H1 (cell line): Measurements from ENCODE around the gene CTDSP1. TPM values are rescaled to one million over a fixed set of nuclear protein-coding genes. Genes with fewer than 3 reads are reported as not detected.

Source experiments
- BACH1 ChIP-seq: IDR thresholded peaks from 2 replicates; pipeline ENCODE4 v1.6.1; 2012; ENCODE audit warnings: low read length, improper control_type of control experiment
- CHD7 ChIP-seq: fragments of 300-600 bp; sonication (generic); IDR thresholded peaks from 2 replicates; pipeline ENCODE4 v1.7.1; 2012; ENCODE audit warnings: low read length, moderate library complexity, mild to moderate bottlenecking, inconsistent platforms; ENCODE audit not compliant: insufficient replicate concordance
- EGR1 ChIP-seq: IDR thresholded peaks from 2 replicates; pipeline ENCODE4 v1.6.1; 2011; ENCODE audit warnings: low read depth, low read length, borderline replicate concordance
- FOSL1 ChIP-seq: IDR thresholded peaks from 2 replicates; pipeline ENCODE4 v1.6.1; 2011; ENCODE audit warnings: mild to moderate bottlenecking, low read depth, low read length, moderate library complexity; ENCODE audit not compliant: insufficient read depth
- JUND ChIP-seq: IDR thresholded peaks from 2 replicates; pipeline ENCODE4 v1.6.1; 2011; ENCODE audit warnings: mild to moderate bottlenecking, improper control_type of control experiment, low read length
- KDM1A ChIP-seq: fragments of 200-600, 300-600 bp; sonication (generic); IDR thresholded peaks from 2 replicates; pipeline ENCODE4 v1.7.1; 2016; ENCODE audit warnings: mild to moderate bottlenecking, low read length, borderline replicate concordance
- KDM4A ChIP-seq: IDR thresholded peaks from one replicate; pipeline ENCODE4 v1.7.1; 2012; ENCODE audit warnings: low read depth, mild to moderate bottlenecking, moderate library complexity, low read length, inconsistent platforms; ENCODE audit not compliant: severe bottlenecking
- MAFK ChIP-seq: IDR thresholded peaks from 2 replicates; pipeline ENCODE4 v1.6.1; 2012; ENCODE audit warnings: low read depth, mild to moderate bottlenecking, improper control_type of control experiment, low read length
- POLR2AphosphoS5 ChIP-seq: IDR thresholded peaks from 2 replicates; pipeline ENCODE4 v1.6.1; 2011; ENCODE audit warnings: low read depth, low read length
- SIN3A ChIP-seq, 2 experiments: IDR thresholded peaks in 1 of 2; conservative IDR thresholded peaks in 1 of 2; 2 replicates each; pipeline ENCODE4 v1.6.1; 2011 to 2012; ENCODE audit warnings: low read length in 2 of 2, improper control_type of control experiment in 1 of 2, low read depth in 1 of 2, mild to moderate bottlenecking in 1 of 2
- SP2 ChIP-seq: IDR thresholded peaks from 2 replicates; pipeline ENCODE4 v1.6.1; 2012; ENCODE audit warnings: mild to moderate bottlenecking, low read length, inconsistent platforms
- TAF1 ChIP-seq: IDR thresholded peaks from 2 replicates; pipeline ENCODE4 v1.6.1; 2011; ENCODE audit warnings: mild to moderate bottlenecking, low read depth, low read length
- ZNF274 ChIP-seq: IDR thresholded peaks from 2 replicates; pipeline ENCODE4 v1.7.0; 2012; ENCODE audit warnings: low read length, borderline replicate concordance; ENCODE audit errors: extremely low read depth
- polyA plus RNA-seq, 7 experiments: library from polyadenylated mRNA; depleted of rRNA in 3 of 7; stranded (reverse) in 5 of 7; unstranded in 2 of 7; fragments of >200 nt in 5 of 7; fragments of 200-250 nt in 2 of 7; gene quantifications; 1 replicate in 5 of 7; 2 replicates in 1 of 7; 4 replicates in 1 of 7; pipeline versions ENCODE4 v1.2.1 to v1.2.3, GENCODE V29; 2011 to 2013; ENCODE audit warnings: missing spikeins in 2 of 7, mixed read lengths in 2 of 7
- total RNA-seq: library from RNA; stranded (reverse); fragmentation: NEBNext Ultra II Directional; extraction: Animal tissue kit (Norgen Biotek cat#: 25700); gene quantifications from 2 replicates; pipeline ENCODE4 v1.2.1, GENCODE V29; 2021

CTDSP1 gene
- total and polyA plus RNA-seq, 2 of the 8 experiments (the other 6 are each of a cell fraction or from before 2014, with no cell fraction given): 20.3 to 35.2 TPM

GRCh38 chr2:218437969-218438368 is 38.3 kb downstream of the CTDSP1 start (continued):
- no peak for TF ChIP-seq CHD7
- TF ChIP-seq POLR2AphosphoS5: no peak
- TF ChIP-seq SP2: no peak
- no peak for TF ChIP-seq TAF1
- TF ChIP-seq FOSL1: no peak
- no peak for TF ChIP-seq MAFK
- no peak for TF ChIP-seq KDM1A
- no peak for TF ChIP-seq SIN3A (conservative IDR thresholded peaks at IDR 0.05 in 1 of 2, IDR thresholded peaks at IDR 0.05 in 1 of 2; ENCODE audit: low read depth in 1 of 2, low read length in 2 of 2)
- TF ChIP-seq ZNF274: no peak
- no peak for TF ChIP-seq EGR1
- TF ChIP-seq JUND: no peak
- TF ChIP-seq KDM4A: no peak
- no peak for TF ChIP-seq BACH1
